Neural progenitor cell (in vitro differentiated cells): ENCODE data around the gene CYP2A13. TPM values are rescaled to one million over a fixed set of nuclear protein-coding genes. Genes with fewer than 3 reads are reported as not detected.

Experiments used
- DNase-seq: peaks from one replicate; pipeline ENCODE4 v3.0.0-alpha.2; 2016; ENCODE audit warnings: low spot score
- H2AFZ ChIP-seq: fragments of 200-600 bp; sonication (generic); replicated peaks from 2 replicates; pipeline ENCODE4 v1.6.1; 2016; ENCODE audit warnings: antibody characterized with exemption
- H3F3A ChIP-seq: fragments of 200-600 bp; sonication (generic); 2 replicates; pipeline ENCODE4 v1.6.1; 2016; ENCODE audit warnings: antibody characterized with exemption, low read depth
- H3K27ac ChIP-seq: fragments of 200-600 bp; sonication (generic); 2 replicates; pipeline ENCODE4 v1.5.1; 2016; ENCODE audit warnings: mild to moderate bottlenecking
- H3K27me3 ChIP-seq: fragments of 200-600 bp; sonication (generic); 2 replicates; pipeline ENCODE4 v1.6.1; 2016; ENCODE audit warnings: mild to moderate bottlenecking, moderate library complexity
- H3K36me3 ChIP-seq: fragments of 200-600 bp; sonication (generic); 2 replicates; pipeline ENCODE4 v1.5.1; 2016
- H3K4me1 ChIP-seq: fragments of 200-600 bp; sonication (generic); 2 replicates; pipeline ENCODE4 v1.6.1; 2016; ENCODE audit warnings: mixed run types
- H3K4me2 ChIP-seq: fragments of 200-600 bp; sonication (generic); 2 replicates; pipeline ENCODE4 v1.6.1; 2016
- H3K4me3 ChIP-seq: fragments of 200-600 bp; sonication (generic); 2 replicates; pipeline ENCODE4 v1.5.1; 2016
- H3K79me2 ChIP-seq: fragments of 200-600 bp; sonication (generic); 2 replicates; pipeline ENCODE4 v1.6.1; 2016; ENCODE audit warnings: low read depth
- H3K9ac ChIP-seq: fragments of 200-600 bp; sonication (generic); 2 replicates; pipeline ENCODE4 v1.6.1; 2016
- H3K9me3 ChIP-seq: fragments of 200-600 bp; sonication (generic); 2 replicates; pipeline ENCODE4 v1.5.1; 2016; ENCODE audit warnings: low read depth
- H4K20me1 ChIP-seq: fragments of 200-600 bp; sonication (generic); 2 replicates; pipeline ENCODE4 v1.6.1; 2016; ENCODE audit warnings: low read depth
- H3K27ac Mint-ChIP-seq: 3 replicates; pipeline ENCODE4 v1.8.0; 2021; ENCODE audit warnings: mixed read lengths
- H3K27me3 Mint-ChIP-seq: 2 replicates; pipeline ENCODE4 v1.8.0; 2022; ENCODE audit warnings: low read depth, mild to moderate bottlenecking, inconsistent platforms, moderate library complexity, mixed read lengths; ENCODE audit not compliant: insufficient read depth
- H3K36me3 Mint-ChIP-seq: 3 replicates; pipeline ENCODE4 v1.8.0; 2021; ENCODE audit warnings: mixed read lengths
- H3K4me1 Mint-ChIP-seq: 3 replicates; pipeline ENCODE4 v1.8.0; 2021; ENCODE audit warnings: mixed read lengths
- H3K4me3 Mint-ChIP-seq: 3 replicates; pipeline ENCODE4 v1.8.0; 2021; ENCODE audit warnings: mild to moderate bottlenecking, moderate library complexity, mixed read lengths
- H3K9me3 Mint-ChIP-seq: 3 replicates; pipeline ENCODE4 v1.8.0; 2020; ENCODE audit warnings: mixed read lengths
- CTCF ChIP-seq: fragments of 200-600 bp; sonication (generic); IDR thresholded peaks from 2 replicates; pipeline ENCODE4 v1.5.1; 2017; ENCODE audit warnings: antibody characterized with exemption, mild to moderate bottlenecking
- EZH2 ChIP-seq: fragments of 200-600 bp; sonication (generic); IDR thresholded peaks from 2 replicates; pipeline ENCODE4 v1.6.1; 2017; ENCODE audit warnings: antibody characterized with exemption, mild to moderate bottlenecking, moderate library complexity
- EZH2phosphoT487 ChIP-seq: fragments of 200-600 bp; sonication (generic); IDR thresholded peaks from 2 replicates; pipeline ENCODE4 v1.6.1; 2017; ENCODE audit warnings: antibody characterized with exemption
- total RNA-seq: library from RNA; depleted of rRNA; stranded (reverse); fragments of >200 nt; gene quantifications from 2 replicates; pipeline ENCODE4 v1.2.3, GENCODE V29; 2015; ENCODE audit warnings: low replicate concordance

The CYP2A13 gene
- total RNA-seq, 1 donor from 2014 or later: not detected

GRCh38 chr19:41085748-41086415, 2.4 kb upstream of the CYP2A13 start:
- H3K9me3 Mint-ChIP-seq: no peaks in the 10 kb centered on the region
- Histone ChIP-seq H3K4me1 (peaks cover 4% of the 10 kb centered on the region), H3F3A (no peaks in the 10 kb centered on the region), H2AFZ (no peak overlapping the region), H3K4me2 (no peak overlapping the region), H3K9me3 (no peaks in the 10 kb centered on the region), H3K27ac (no peak overlapping the region), H3K36me3 (no peaks in the 10 kb centered on the region), H4K20me1 (no peaks in the 10 kb centered on the region), H3K4me3 (no peak overlapping the region), H3K27me3 (peaks cover 37% of the 10 kb centered on the region), H3K9ac (no peak overlapping the region), H3K79me2 (no peaks in the 10 kb centered on the region)
- no peaks in the 10 kb centered on the region for H3K36me3 Mint-ChIP-seq
- H3K4me1 Mint-ChIP-seq: no peaks in the 10 kb centered on the region
- peaks cover 33% of the 10 kb centered on the region for H3K27me3 Mint-ChIP-seq
- no peak overlapping the region for H3K4me3 Mint-ChIP-seq
- TF ChIP-seq CTCF (no peak), EZH2phosphoT487 (no peak), EZH2 (no peak)
- no peak overlapping the region for H3K27ac Mint-ChIP-seq
- no peak for DNase-seq

GRCh38 chr19:41089959-41090358, 1.7 kb downstream of the CYP2A13 start:
- no peak overlapping the region for H3K4me3 Mint-ChIP-seq
- H2AFZ ChIP-seq: peak overlapping the region; percentile 97
- DNase-seq: peak; percentile 44

GRCh38 chr19:41095703-41096102, 7.5 kb downstream of the CYP2A13 start:
- Histone ChIP-seq H3K9me3 (no peaks in the 10 kb centered on the region), H3K4me2 (no peak overlapping the region), H3F3A (no peaks in the 10 kb centered on the region), H3K27me3 (peaks cover 14% of the 10 kb centered on the region), H3K79me2 (no peaks in the 10 kb centered on the region), H2AFZ (no peak overlapping the region), H3K4me1 (no peaks in the 10 kb centered on the region), H4K20me1 (no peaks in the 10 kb centered on the region), H3K9ac (no peak overlapping the region), H3K27ac (no peak overlapping the region), H3K4me3 (no peak overlapping the region), H3K36me3 (no peaks in the 10 kb centered on the region)
- Mint-ChIP-seq H3K4me3 (no peak overlapping the region), H3K4me1 (no peaks in the 10 kb centered on the region), H3K27me3 (peaks cover 25% of the 10 kb centered on the region), H3K9me3 (peaks cover 7% of the 10 kb centered on the region), H3K27ac (no peak overlapping the region), H3K36me3 (no peaks in the 10 kb centered on the region)
- DNase-seq: no peak
- no peak for TF ChIP-seq EZH2
- TF ChIP-seq EZH2phosphoT487: no peak
- TF ChIP-seq CTCF: no peak

More at GRCh38 chr19:41089959-41090358, 1.7 kb downstream of the CYP2A13 start:
- H3K4me1 ChIP-seq: no peaks in the 10 kb centered on the region
- no peak overlapping the region for H3K9ac ChIP-seq
- H3K79me2 ChIP-seq: no peaks in the 10 kb centered on the region
- Mint-ChIP-seq H3K27ac (no peak overlapping the region), H3K36me3 (no peaks in the 10 kb centered on the region), H3K27me3 (peaks cover 51% of the 10 kb centered on the region), H3K4me1 (no peaks in the 10 kb centered on the region), H3K9me3 (no peaks in the 10 kb centered on the region)
- no peak overlapping the region for H3K27ac ChIP-seq
- no peaks in the 10 kb centered on the region for H4K20me1 ChIP-seq
- TF ChIP-seq EZH2phosphoT487 (no peak), EZH2 (peak; percentile 40), CTCF (peak; percentile 30)
- no peaks in the 10 kb centered on the region for H3K9me3 ChIP-seq
- peak overlapping the region; percentile 79 for H3K4me2 ChIP-seq
- peaks cover 49% of the 10 kb centered on the region for H3K27me3 ChIP-seq
- H3K4me3 ChIP-seq: peak overlapping the region; percentile 47
- H3F3A ChIP-seq: no peaks in the 10 kb centered on the region
- H3K36me3 ChIP-seq: no peaks in the 10 kb centered on the region
